GM12878 (cell line): ENCODE results near the gene ZNF280A.

Source experiments
- EP300 ChIP-seq, 2 experiments: fragments of 150-350 bp in 1 of 2; IDR thresholded peaks; 2 replicates each; pipeline ENCODE4 v1.6.1; 2011 to 2012; ENCODE audit warnings: low read depth in 2 of 2, low read length in 2 of 2, borderline replicate concordance in 1 of 2, improper control_type of control experiment in 1 of 2, inconsistent platforms in 1 of 2; ENCODE audit not compliant: control insufficient read depth in 1 of 2
- FOS ChIP-seq: IDR thresholded peaks from 3 replicates; pipeline ENCODE4 v1.6.1; 2011; ENCODE audit warnings: borderline replicate concordance; ENCODE audit not compliant: insufficient read length; ENCODE audit errors: extremely low read depth
- POLR2A ChIP-seq: IDR thresholded peaks from 2 replicates; pipeline ENCODE4 v1.6.1; 2011; ENCODE audit warnings: low read depth, mild to moderate bottlenecking, low read length
- ZNF207 ChIP-seq: fragments of 450-650 bp; IDR thresholded peaks from 2 replicates; pipeline ENCODE4 v1.6.1; 2014; ENCODE audit warnings: antibody characterized with exemption, mild to moderate bottlenecking, borderline replicate concordance
- TF ChIP-seq, protein P1 (sequence below), 3 experiments: IDR thresholded peaks in 2 of 3; conservative IDR thresholded peaks in 1 of 3; 2 replicates each; pipeline ENCODE4 v1.5.1; 2011; ENCODE audit warnings: low read depth in 3 of 3, low read length in 3 of 3, mild to moderate bottlenecking in 3 of 3, control low read depth in 2 of 3, moderate library complexity in 2 of 3, inconsistent platforms in 1 of 3, mixed read lengths in 1 of 3; ENCODE audit not compliant: control insufficient read depth in 2 of 3, insufficient read depth in 1 of 3; ENCODE audit errors: extremely low read depth in 1 of 3
- TF ChIP-seq, protein P2 (sequence below): IDR thresholded peaks from 2 replicates; pipeline ENCODE4 v1.6.1; 2012; ENCODE audit warnings: low read depth, low read length, improper control_type of control experiment

DNA sequence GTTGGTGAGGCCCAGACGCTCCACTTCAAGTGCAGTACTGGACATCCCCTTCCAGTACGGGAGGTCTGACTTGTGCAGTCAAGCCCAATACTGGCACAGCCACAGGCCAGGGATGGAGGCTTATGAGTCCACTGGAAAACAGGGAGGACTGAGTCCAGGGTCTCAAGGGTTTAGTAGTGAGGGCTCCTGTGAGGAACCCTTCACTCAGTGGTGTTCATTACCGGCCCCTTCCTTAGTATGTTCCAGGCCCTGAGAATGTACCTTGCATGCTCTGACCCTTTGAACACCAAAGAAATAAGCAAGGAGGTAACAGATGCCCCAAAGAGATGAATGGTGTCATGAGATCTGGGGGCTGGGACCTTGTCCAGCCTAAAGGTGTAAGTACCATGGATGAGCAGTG, 27.2 kb upstream of the ZNF280A start:
- TF ChIP-seq POLR2A (no peak), ZNF207 (no peak), FOS (no peak), EP300 (IDR thresholded peaks at IDR 0.05; ENCODE audit: borderline replicate concordance in 1 of 2, control insufficient read depth in 1 of 2, low read depth in 2 of 2, low read length in 2 of 2) (no peak)
- TF ChIP-seq, protein P1, sequence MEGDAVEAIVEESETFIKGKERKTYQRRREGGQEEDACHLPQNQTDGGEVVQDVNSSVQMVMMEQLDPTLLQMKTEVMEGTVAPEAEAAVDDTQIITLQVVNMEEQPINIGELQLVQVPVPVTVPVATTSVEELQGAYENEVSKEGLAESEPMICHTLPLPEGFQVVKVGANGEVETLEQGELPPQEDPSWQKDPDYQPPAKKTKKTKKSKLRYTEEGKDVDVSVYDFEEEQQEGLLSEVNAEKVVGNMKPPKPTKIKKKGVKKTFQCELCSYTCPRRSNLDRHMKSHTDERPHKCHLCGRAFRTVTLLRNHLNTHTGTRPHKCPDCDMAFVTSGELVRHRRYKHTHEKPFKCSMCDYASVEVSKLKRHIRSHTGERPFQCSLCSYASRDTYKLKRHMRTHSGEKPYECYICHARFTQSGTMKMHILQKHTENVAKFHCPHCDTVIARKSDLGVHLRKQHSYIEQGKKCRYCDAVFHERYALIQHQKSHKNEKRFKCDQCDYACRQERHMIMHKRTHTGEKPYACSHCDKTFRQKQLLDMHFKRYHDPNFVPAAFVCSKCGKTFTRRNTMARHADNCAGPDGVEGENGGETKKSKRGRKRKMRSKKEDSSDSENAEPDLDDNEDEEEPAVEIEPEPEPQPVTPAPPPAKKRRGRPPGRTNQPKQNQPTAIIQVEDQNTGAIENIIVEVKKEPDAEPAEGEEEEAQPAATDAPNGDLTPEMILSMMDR (IDR thresholded peaks at IDR 0.05 in 2 of 3, conservative IDR thresholded peaks at IDR 0.05 in 1 of 3; ENCODE audit: control insufficient read depth in 2 of 3, extremely low read depth in 1 of 3, insufficient read depth in 1 of 3, low read depth in 3 of 3, low read length in 3 of 3), result no peak
- TF ChIP-seq, protein P2, sequence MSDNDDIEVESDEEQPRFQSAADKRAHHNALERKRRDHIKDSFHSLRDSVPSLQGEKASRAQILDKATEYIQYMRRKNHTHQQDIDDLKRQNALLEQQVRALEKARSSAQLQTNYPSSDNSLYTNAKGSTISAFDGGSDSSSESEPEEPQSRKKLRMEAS, result no peak
